Stimulated activated CD4-positive, alpha-beta T cell treated with anti-CD3 and anti-CD28 coated beads, TNF-alpha, amount 100 ng/mL, for 24 hours (primary cell): ENCODE results near the gene TPPP2.

ENCODE experiments used
- DNase-seq, 3 experiments: peaks; one replicate each; pipeline ENCODE4 v3.0.0-alpha.2; 2020; ENCODE audit warnings: low read depth in 3 of 3

TPPP2 gene

DNA sequence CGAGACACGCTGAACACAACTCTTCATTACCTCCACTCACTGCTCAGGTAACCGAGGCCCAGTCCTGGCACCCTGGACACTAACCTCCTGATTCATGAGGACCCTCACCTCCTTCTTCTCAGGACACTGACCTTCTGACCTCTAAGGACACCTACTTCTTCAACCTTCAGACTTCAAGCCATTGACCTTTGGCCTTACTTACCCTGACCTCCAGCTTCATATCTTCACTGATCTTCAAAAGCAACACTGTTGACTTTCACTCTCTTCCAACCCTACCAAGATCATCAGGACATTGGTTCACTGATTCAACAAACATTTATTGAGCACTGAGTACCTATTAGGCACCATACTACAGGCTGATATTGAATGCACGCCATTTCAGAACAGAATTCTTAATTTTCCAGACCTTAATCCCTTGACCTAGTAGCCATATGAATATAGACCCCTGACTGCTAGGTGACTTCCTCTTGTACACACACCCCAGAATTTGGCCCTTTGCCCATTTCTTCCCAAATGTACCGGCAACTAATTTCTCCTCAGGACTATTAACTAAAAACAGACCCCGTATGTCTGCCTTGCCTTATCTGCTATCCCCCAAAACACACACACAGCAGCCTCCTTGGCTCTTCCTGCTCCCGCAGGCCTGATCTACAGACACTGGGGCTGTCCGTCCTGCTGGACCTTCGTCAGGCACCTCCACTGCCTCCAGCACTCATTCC is 45.9 kb downstream of the TPPP2 start:
- DNase-seq: no peak

DNA sequence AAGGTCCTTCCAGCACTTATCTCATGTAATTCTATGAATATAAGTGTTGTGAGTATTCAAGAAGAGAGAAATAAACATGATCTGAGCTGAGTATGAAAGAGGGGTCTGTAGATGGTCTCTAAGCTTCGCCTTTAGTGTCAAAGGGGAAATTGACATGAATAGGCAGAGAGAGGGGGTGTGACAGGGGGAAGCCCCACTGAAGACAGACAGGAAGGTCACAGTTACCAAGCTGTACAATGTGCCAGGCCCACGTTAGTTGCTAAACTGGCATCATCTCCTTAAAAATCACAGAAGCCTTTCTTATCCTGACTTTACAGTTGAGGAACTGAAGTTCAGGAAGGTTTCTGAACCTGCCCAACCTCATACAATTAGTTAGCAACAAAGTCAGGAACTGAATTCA is 47.7 kb downstream of the TPPP2 start:
- no peak for DNase-seq

DNA sequence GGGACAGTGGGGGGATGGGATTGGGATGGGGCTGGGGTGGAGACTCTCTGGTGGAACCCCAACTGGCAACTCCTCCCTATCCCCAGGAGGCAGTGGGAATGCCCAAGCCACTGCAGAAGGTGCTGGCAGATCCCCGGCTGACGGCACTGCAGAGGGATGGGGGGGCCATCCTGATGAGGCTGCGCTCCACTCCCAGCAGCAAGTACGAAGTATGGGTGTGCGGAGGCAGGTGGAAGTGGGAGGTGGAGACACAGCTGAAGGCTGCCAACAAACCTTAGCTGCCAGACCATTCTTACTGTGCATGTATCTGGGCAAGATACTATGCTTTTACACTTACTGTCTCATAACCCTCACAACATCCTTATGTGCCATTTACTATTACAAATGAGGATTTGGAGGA is 48.3 kb downstream of the TPPP2 start:
- DNase-seq: no peak

DNA sequence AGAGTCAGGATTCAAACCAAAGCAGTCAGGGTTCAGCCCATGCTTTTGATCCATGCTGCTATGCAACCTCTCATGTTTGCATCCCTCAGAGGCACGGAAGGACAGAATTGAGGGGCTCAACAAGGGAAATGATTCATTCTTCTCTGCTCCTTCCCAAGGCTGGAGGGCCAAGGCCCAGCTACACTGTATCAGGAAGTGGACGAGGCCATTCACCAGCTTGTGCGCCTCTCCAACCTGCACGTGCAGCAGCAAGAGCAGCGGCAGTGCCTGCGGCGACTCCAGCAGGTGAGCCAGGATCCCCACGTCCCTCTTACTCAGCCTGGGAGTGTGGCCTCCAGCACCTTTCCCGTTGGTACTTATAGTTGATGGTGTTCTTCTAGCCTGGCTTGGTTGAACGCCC is 48.7 kb downstream of the TPPP2 start:
- no peak for DNase-seq

DNA sequence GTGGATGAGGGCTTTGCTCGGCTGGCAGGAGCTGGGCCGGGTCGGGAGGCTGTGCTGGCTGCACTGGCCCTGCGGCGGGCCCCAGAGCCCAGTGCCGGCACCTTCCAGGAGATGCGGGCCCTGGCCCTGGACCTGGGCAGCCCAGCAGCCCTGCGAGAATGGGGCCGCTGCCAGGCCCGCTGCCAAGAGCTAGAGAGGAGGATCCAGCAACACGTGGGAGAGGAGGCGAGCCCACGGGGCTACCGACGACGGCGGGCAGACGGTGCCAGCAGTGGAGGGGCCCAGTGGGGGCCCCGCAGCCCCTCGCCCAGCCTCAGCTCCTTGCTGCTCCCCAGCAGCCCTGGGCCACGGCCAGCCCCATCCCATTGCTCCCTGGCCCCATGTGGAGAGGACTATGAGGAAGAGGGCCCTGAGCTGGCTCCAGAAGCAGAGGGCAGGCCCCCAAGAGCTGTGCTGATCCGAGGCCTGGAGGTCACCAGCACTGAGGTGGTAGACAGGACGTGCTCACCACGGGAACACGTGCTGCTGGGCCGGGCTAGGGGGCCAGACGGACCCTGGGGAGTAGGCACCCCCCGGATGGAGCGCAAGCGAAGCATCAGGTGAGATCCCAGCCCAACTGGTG is 51.6 kb downstream of the TPPP2 start:
- no peak for DNase-seq
